HEK293 (cell line): Measurements from ENCODE around the gene KNG1.

Source experiments
- CTCF ChIP-seq: fragments of 450-650 bp; formaldehyde crosslinking; IDR thresholded peaks from 2 replicates; pipeline ENCODE4 v1.5.1; 2016; ENCODE audit warnings: missing biosample characterization, missing genetic modification characterization
- ELK4 ChIP-seq: IDR thresholded peaks from 2 replicates; pipeline ENCODE4 v1.6.1; 2011; ENCODE audit warnings: mild to moderate bottlenecking, low read depth, low read length, borderline replicate concordance
- GLIS1 ChIP-seq: fragments of 450-650 bp; formaldehyde crosslinking; IDR thresholded peaks from 2 replicates; pipeline ENCODE4 v1.5.1; 2016; ENCODE audit warnings: missing biosample characterization, missing genetic modification characterization
- KLF9 ChIP-seq: fragments of 450-650 bp; formaldehyde crosslinking; IDR thresholded peaks from 2 replicates; pipeline ENCODE4 v1.5.1; 2016; ENCODE audit warnings: missing biosample characterization, missing genetic modification characterization, low read depth
- TSHZ1 ChIP-seq: fragments of 450-650 bp; formaldehyde crosslinking; IDR thresholded peaks from 2 replicates; pipeline ENCODE4 v1.5.1; 2016; ENCODE audit warnings: missing biosample characterization, missing genetic modification characterization, borderline replicate concordance
- YY1 ChIP-seq: fragments of 450-650 bp; formaldehyde crosslinking; IDR thresholded peaks from 2 replicates; pipeline ENCODE4 v1.5.1; 2018; ENCODE audit warnings: missing biosample characterization, missing genetic modification characterization
- ZBTB44 ChIP-seq: fragments of 450-650 bp; IDR thresholded peaks from 2 replicates; pipeline ENCODE4 v1.5.1; 2018; ENCODE audit warnings: missing biosample characterization, mild to moderate bottlenecking, missing genetic modification characterization
- ZNF529 ChIP-seq: fragments of 450-650 bp; formaldehyde crosslinking; IDR thresholded peaks from 2 replicates; pipeline ENCODE4 v1.5.1; 2017; ENCODE audit warnings: missing genetic modification characterization, missing biosample characterization; ENCODE audit not compliant: insufficient replicate concordance

GRCh38 chr3:186786922-186787321 lies 69.8 kb downstream of the KNG1 start:
- TF ChIP-seq CTCF (tag by site-specific recombination) (no peak), KLF9 (tag by site-specific recombination) (no peak), TSHZ1 (tag by site-specific recombination) (no peak), YY1 (tag by site-specific recombination) (no peak), GLIS1 (no peak), ZBTB44 (tag by site-specific recombination) (no peak), ELK4 (no peak), ZNF529 (tag by site-specific recombination) (no peak)
